ES-I3 (cell line): ENCODE measurements around the gene IL21R.
"Not testable (repeated sequence)": the region's sequence is repeated elsewhere in the genome, so short reads cannot be mapped to it uniquely, and the experiment has no call there.

ENCODE experiments used
- H3K36me3 ChIP-seq: 2 replicates; pipeline ENCODE4 v1.6.1; 2013; ENCODE audit warnings: mild to moderate bottlenecking, low read length, control low read depth, moderate library complexity; ENCODE audit not compliant: insufficient read depth
- H3K4me1 ChIP-seq: 2 replicates; pipeline ENCODE4 v1.6.1; 2013; ENCODE audit warnings: mild to moderate bottlenecking, control low read depth, low read length; ENCODE audit not compliant: insufficient read depth
- H3K9ac ChIP-seq: 2 replicates; pipeline ENCODE4 v1.6.1; 2013; ENCODE audit warnings: low read depth, mild to moderate bottlenecking, low read length, moderate library complexity
- H3K9me3 ChIP-seq: 2 replicates; pipeline ENCODE4 v1.6.1; 2013; ENCODE audit warnings: mild to moderate bottlenecking, low read length, moderate library complexity; ENCODE audit not compliant: control insufficient read depth, insufficient read depth

The IL21R gene

DNA sequence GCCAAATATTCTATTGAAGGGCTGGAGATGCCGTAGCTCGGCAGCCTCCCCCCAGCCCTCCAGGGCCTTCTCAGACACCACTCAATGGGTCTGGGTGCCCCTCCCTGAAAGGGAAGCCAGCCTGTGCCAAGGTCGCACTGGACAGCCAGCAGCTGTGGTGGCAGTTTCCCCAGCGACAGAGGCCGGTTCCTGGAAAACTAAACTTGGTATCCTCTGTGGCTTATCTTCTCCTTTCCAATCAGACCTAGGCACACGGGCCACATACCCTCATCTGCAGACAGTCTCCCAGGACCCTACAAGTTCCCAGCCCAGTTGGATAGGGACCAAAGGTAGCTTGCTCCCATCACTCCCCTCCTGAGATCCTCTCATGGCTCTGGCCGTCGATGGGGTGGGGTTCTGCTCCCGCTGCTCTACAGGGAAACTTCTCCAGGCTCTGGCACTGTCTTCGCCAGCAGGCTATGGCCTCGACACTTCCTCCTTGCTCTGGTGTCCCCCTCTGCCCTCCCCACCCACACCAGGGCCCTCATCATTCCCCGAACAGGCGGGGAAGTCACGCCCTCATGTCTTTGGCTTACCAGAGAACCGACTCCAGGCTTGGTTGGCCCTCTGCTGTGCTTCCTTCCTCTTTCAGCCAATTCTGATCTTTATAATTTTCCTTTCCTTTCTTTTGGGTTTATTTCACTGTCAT lies 18.3 kb upstream of the IL21R start:
- H3K9me3 ChIP-seq, result no peaks in the 10 kb centered on the region
- no peak overlapping the region for H3K9ac ChIP-seq
- no peaks in the 10 kb centered on the region for H3K36me3 ChIP-seq
- H3K4me1 ChIP-seq, result no peaks in the 10 kb centered on the region

DNA sequence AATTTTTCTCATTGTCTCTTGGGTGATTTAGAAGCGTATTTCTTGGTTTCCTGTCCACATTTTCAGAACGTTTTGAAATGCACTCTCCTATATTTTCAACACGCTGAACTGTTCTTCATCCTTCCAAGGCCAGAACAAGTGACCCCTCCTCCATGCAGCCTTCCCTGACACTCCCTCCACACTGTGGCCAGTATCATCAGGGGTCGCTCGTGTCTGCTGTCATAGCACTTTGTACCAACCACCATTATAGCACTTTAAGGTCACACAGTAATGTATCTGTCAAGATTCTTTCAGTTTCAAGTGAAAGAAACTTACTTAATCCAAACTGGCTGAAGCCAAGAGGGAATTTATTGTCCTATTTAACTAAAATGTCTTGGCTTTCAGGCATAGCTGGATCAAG lies 17.5 kb upstream of the IL21R start:
- no peaks in the 10 kb centered on the region for H3K9me3 ChIP-seq
- H3K36me3 ChIP-seq, result no peaks in the 10 kb centered on the region
- no peaks in the 10 kb centered on the region for H3K4me1 ChIP-seq
- H3K9ac ChIP-seq, result no peak overlapping the region

DNA sequence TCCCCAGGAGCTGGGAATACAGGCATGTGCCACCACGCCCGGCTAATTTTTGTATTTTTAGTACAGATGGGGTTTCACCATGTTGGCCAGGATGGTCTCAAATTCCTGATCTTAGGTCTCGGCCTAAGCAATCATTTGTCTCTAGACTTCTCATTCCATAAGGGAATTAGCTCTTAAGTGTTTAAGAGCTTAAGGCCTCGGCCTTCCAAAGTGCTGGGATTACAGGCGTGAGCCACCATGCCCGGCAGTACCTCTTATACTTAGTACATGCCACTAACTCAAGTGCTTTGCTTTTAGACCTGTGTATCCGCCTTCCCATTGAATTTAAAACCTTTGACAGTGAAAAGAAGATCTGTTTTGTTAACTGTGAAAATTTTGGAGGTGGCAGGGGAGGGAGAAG lies 16.6 kb upstream of the IL21R start:
- no peaks in the 10 kb centered on the region; the same call in 1 of the 2 replicates for H3K9me3 ChIP-seq
- no peaks in the 10 kb centered on the region for H3K4me1 ChIP-seq

DNA sequence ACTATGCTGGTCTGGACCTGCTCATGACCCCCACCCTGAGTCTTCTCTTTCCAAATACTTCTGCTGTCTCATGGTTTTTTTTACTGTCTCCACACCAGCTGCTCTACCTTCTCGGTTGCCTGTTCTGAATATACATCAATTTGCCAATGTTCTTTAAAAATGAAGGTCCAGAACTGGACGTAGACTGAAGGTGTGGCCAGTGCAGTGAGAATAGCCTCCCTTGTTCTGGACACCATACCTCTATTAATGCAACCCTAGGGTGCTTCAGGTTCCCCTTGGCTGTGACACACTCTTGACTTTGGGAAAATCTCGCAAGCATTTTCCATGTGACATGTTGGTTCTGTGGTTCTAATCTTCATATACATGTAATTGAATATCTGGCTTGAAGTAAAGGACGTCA lies 15.3 kb upstream of the IL21R start:
- Histone ChIP-seq H3K36me3 (no peaks in the 10 kb centered on the region), H3K9ac (no peak overlapping the region), H3K9me3 (no peaks in the 10 kb centered on the region; the same call in 1 of the 2 replicates), H3K4me1 (no peaks in the 10 kb centered on the region)

More for the DNA sequence above, 16.6 kb upstream of the IL21R start:
- no peak overlapping the region for H3K9ac ChIP-seq
- H3K36me3 ChIP-seq, result no peaks in the 10 kb centered on the region

DNA sequence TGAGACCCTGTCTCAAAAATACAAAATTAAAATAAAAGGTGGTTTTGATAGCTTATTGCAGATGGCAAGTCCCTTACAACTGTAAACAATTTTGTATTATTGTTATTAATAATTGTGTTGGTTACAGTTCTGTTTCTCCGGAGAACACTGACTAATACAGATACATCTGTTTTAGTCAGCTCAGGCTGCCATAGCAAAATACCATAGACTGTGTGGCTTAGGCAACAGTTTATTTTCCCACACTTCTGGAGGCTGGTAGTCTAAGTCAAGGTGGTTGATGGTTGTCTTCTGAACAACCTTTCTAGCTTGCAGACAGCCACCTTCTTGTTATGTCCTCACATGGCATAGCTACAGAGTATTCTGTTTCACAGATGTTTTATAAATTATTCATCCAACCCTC lies 14.2 kb upstream of the IL21R start:
- H3K9me3 ChIP-seq, result no peaks in the 10 kb centered on the region; the same call in 1 of the 2 replicates
- H3K4me1 ChIP-seq, result no peaks in the 10 kb centered on the region
- no peak overlapping the region for H3K9ac ChIP-seq
- H3K36me3 ChIP-seq, result no peaks in the 10 kb centered on the region

DNA sequence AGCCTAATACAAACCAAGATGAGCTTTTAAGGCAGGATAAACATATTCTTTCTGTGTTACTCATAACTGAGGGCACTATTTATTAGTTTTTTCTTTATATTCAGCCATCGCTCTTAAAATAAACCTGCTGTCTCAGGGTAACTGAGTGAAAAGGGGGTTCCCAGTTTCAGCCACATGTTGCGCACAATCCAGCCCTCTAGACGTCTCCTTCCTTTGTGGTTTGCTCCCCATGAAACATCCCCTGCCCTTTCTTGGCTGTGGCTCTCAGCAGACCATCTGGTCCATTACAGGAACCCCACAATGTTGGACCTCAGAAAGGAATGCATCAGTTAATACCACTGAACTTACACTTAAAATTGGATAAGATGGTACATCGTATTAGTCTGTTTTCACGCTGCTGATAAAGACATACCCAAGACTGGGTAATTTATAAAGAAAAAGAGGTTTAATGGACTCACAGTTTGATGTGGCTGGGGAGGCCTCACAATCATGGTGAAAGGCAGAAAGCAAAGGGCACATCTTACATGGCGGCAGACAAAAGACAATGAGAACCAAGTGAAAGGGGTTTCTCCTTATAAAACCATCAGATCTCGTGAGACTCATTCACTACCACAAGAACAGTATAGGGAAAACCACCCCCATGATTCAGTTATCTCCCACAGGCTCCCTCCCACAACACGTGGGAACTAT lies 12.6 kb upstream of the IL21R start:
- Histone ChIP-seq H3K9me3 (no peaks in the 10 kb centered on the region; the same call in 1 of the 2 replicates), H3K9ac (no peak overlapping the region), H3K4me1 (no peaks in the 10 kb centered on the region), H3K36me3 (no peaks in the 10 kb centered on the region)

DNA sequence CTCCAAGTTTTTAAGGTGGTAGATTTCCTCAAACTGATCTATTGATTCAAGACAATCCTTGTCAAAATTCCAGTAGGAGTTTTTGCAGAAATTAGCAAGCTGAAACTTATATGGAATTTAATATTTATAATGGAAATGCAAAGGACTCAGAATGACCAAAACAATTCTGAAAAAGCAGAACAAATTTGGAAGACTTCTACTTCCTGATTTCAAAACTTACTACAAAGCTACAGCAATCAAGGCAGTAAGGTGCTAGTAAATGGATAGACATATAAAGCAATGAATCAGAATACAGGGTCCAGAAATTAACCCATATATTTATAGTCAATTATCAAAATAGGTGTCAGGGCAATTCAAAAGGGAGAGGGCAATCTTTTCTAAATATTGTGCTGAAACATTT lies 11.8 kb upstream of the IL21R start:
- Histone ChIP-seq H3K4me1 (no peaks in the 10 kb centered on the region), H3K9me3 (no peaks in the 10 kb centered on the region; the same call in 1 of the 2 replicates), H3K9ac (no peak overlapping the region), H3K36me3 (no peaks in the 10 kb centered on the region)

DNA sequence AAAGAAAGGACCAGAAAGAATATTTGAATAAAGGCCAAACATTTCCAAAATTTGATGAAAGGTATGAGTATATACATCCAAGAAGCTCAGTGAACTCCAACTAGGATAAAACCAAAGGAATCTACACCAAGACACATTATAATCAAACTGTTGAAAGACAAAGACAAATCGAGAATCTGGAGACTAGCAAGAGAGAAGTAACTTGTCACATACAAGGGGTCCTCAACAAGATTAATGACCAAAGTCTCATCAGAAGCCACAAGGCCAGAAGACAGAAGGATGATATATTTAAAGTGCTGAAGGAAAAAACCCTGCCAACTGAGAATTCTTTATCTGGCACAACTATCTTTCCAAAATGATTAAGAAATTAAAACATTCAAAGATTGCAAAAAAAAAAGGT lies 9.3 kb upstream of the IL21R start:
- H3K36me3 ChIP-seq, result no peaks in the 10 kb centered on the region
- no peak overlapping the region for H3K9ac ChIP-seq
- no peaks in the 10 kb centered on the region for H3K4me1 ChIP-seq
- no peaks in the 10 kb centered on the region; the same call in 1 of the 2 replicates for H3K9me3 ChIP-seq

DNA sequence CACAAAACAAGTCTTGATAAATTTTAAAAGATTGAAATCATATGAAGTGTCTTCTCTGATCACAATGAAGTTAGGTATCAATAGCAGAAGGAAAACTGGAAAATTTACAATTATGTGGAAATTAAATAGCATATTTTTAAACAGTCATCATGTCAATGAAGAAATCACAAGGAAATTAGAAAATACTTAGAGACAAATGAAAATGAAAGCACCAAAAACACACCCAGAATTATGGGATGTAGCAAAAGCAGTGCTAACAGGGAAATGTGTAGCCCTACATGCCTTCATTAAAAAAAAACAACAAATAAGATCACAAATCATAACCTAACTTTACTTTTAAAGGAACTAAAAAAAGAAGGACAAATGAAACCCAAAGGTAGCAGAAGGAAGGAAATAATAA lies 7.5 kb upstream of the IL21R start:
- H3K9me3 ChIP-seq, result no peaks in the 10 kb centered on the region; the same call in 1 of the 2 replicates
- H3K9ac ChIP-seq, result no peak overlapping the region
- H3K36me3 ChIP-seq, result no peaks in the 10 kb centered on the region
- no peaks in the 10 kb centered on the region for H3K4me1 ChIP-seq

DNA sequence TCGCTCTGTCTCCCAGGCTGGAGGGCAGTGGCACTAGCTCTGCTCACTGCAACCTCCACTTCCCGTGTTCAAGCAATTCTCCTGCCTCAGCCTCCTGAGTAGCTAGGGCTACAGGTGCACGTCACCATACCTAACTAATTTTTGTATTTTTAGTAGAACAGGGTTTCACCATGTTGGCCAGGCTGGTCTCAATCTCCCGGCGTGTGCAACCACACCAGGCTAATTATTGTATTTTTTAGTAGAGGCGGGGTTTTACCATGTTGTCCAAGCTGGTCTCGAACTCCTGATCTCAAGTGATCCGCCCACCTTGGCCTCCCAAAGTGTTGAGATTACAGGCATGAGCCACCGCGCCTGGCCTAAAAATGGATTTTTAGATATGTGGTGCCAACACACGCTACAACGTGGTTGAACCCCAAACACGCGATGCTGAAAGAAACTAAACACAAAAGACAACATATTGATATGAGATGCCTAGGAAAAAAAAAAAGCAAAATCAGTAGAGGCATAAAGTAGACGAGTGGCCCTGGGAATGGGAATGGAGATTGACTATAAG lies 3.6 kb upstream of the IL21R start:
- not testable (repeated sequence) for H3K4me1 ChIP-seq, H3K9me3 ChIP-seq, H3K9ac ChIP-seq, H3K36me3 ChIP-seq

DNA sequence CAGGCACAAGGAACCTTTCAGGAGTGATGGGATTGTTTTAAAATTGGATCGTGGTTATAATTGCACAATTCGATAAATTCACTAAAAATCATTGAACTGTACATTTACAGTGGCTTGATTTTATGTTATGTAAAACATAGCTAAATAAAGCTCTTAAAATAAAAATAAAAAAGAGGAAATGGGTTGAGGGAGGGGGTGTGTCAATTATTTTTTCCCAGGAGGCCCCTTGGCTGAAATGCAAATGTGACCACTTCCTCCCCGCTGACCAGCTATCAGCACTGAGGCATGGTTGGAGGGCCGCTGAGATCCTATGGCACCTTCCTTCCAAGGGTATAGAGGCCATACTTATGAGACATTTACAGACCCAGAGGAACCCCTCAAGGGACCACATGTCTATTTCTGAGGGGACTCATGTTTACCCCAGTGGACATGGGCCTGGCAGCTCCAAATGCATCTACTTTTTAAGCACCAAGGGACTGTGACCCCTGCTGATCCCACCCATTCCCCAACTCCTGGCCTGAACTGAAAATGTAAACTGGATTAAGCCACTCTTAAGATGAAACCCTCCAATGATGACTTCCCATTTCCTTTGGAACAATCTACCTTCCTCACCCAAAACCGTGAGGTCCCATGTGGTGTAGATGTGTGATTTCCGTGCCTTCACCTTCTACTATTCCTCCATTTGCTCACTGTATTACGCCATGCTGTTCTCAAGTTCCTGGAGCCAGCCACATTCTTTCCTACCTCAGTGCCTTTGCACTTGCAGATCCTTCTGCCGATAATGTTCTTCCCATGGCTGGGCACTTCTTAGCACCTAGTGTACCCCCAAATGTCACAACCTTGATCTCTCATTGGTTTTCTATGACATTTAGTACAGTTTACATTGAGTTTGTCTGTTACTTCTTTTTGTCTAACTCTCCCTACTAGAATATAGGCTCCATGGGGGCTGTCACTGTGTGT lies 2.8 kb upstream of the IL21R start:
- Histone ChIP-seq H3K4me1 (peaks cover 6% of the 10 kb centered on the region; the same call in 1 of the 2 replicates), H3K9me3 (no peaks in the 10 kb centered on the region), H3K36me3 (no peaks in the 10 kb centered on the region), H3K9ac (no peak overlapping the region)

DNA sequence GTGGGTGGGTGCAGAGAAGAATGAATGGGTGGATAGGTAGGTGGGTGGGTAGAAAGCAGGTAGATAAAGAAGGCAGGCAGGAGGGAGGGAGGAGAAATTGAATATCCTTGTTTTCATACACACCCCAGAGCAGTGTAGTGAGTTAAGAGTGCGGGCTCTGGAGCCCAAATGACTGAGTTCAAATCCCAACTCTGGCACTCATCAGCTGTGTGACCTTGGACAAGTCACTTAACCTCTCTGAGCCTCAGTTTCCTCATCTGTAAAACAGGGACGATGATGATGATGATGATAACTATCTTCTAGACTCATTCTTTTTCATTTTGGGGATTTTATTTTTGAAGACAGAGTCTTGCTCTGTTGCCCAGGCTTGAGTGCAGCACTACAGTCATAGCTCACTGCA lies 2.0 kb upstream of the IL21R start:
- Histone ChIP-seq H3K4me1 (peaks cover 6% of the 10 kb centered on the region; the same call in 1 of the 2 replicates), H3K9me3 (no peaks in the 10 kb centered on the region), H3K9ac (no peak overlapping the region), H3K36me3 (no peaks in the 10 kb centered on the region)

DNA sequence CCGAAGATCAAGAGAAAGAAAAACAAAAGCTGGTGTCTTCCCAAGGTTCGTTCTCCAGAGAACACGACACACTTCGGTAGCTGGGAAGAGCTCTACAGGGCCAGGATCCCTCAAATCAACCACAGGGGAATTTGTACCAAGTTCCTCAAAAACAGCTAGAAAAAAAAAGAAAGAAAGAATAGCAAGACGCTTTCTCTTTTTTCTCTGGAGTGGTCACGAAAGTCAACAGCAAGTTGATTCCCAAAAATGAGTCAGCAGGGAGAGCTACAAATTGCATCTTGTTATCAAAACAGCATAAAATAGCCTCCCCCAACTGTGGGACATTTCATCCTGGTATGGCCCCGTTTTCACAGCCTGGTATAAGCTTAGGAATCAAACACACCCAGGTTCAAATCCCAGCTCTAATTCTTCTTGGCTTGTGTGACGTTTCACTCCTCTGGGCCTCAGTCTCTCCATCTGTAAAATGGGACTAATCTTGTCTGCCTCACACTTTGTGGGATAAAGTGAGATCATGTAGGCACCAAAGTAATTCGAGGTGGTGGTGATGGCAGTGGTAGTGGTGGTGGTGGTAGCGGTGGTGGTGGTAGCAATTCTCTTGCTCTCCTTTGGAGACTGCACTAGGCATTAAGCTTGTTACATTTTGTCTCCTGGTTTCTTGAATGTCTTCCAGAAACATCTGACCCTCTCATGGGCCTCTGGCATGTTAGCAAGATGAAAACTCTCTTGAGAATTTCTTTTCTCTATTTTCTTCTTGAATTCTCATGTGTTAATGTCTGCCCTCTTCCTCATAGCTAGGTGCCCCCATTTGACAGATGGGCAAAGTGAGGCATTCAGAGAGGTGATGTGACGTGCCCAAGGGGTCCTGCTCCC lies 988 bp upstream of the IL21R start:
- H3K9ac ChIP-seq, result no peak overlapping the region
- no peaks in the 10 kb centered on the region for H3K36me3 ChIP-seq
- H3K9me3 ChIP-seq, result no peaks in the 10 kb centered on the region
- H3K4me1 ChIP-seq, result peaks cover 6% of the 10 kb centered on the region; the same call in 1 of the 2 replicates
